HG03280 (cell line): ENCODE measurements around the gene F12.
A peak's percentile ranks its signal among the peaks of the same experiment; 100 is the strongest.
"Not testable (repeated sequence)": the region's sequence is repeated elsewhere in the genome, so short reads cannot be mapped to it uniquely, and the experiment has no call there.

Experiments used
- ATAC-seq: cut with Tn5 transposase; IDR thresholded peaks from one replicate; pipeline ENCODE4 v1.9.1; 2021; ENCODE audit warnings: mild to moderate bottlenecking, moderate library complexity; ENCODE audit not compliant: unreplicated experiment

F12 gene

DNA sequence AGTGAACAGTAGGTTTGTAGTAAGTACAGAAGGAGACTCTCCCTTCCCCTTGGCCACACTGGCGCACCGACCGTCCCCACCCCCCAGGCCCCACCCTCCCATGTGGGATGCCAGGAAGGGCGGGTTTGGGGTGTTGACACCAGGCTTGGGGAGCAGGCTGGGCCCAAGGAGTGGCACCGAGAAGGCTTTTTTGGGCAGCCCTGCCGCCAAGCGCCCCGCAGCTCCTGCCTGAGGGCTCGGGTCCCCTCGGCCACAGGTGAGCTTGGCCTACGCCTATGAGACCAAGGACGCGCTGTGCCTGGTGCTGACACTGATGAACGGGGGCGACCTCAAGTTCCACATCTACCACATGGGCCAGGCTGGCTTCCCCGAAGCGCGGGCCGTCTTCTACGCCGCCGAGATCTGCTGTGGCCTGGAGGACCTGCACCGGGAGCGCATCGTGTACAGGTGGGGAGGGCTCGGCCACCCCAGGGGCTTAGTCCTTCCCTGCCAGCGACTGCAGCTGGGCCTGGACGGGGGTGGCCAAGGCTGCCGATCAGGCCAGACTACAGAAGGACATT, 24.4 kb upstream of the F12 start:
- ATAC-seq, result no peak

DNA sequence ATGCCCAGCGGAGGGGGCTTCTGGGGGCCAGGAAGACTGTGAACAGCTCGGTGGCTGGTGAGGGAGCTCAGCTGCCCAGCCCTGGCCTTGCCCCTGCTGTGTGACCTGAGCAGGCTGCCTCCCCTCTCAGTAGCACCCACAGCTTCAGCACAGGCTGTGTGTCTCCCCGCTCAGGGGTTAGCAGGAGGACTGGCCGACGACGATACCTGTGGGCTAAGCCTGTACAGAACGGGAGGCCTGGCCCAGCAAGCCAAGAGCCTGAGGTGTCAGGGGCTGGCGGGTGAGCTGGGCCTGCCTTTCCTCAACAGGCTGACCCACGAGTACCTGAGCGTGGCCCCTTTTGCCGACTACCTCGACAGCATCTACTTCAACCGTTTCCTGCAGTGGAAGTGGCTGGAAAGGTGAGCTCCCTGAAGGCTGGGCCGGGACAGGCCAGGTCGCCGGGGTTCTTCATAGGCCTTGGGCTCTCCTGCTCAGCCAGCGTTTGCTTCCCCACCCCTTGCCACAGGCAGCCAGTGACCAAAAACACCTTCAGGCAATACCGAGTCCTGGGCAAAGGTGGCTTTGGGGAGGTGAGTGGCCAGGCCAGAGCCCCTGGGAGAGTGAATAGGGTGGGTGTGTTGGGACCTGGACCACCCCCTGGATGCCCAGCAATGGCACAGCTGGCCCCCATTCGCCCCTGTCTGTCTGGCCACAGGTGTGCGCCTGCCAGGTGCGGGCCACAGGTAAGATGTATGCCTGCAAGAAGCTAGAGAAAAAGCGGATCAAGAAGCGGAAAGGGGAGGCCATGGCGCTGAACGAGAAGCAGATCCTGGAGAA, 23.7 kb upstream of the F12 start:
- ATAC-seq, result no peak

DNA sequence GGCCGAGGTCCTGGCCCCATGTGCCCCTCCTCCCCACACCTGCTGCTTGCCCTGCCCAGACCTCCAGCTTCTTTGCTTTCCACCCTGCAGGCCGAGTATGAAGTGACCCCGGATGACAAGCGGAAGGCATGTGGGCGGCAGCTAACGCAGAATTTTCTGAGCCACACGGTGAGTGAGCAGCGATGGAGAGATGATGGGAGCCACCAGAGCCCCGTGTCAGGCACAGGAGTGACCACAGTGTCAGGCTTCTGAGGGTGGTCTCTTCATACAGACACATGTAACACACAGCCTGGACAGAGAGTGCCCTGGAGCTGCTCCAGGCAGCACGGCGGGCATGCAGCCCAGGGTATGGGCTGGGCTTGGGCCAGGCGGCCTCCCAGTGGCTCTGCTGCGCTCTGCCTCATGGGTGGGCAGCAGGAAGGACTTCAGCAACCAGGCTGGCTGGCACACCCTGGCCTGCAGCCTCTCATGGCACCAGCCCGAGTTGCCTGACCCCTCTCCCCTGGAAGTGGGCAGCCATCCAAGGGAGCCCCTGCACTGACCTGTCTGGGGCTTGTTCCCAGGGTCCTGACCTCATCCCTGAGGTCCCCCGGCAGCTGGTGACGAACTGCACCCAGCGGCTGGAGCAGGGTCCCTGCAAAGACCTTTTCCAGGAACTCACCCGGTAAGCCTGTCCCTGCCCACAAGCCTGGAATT, 22.9 kb upstream of the F12 start:
- ATAC-seq, result no peak

DNA sequence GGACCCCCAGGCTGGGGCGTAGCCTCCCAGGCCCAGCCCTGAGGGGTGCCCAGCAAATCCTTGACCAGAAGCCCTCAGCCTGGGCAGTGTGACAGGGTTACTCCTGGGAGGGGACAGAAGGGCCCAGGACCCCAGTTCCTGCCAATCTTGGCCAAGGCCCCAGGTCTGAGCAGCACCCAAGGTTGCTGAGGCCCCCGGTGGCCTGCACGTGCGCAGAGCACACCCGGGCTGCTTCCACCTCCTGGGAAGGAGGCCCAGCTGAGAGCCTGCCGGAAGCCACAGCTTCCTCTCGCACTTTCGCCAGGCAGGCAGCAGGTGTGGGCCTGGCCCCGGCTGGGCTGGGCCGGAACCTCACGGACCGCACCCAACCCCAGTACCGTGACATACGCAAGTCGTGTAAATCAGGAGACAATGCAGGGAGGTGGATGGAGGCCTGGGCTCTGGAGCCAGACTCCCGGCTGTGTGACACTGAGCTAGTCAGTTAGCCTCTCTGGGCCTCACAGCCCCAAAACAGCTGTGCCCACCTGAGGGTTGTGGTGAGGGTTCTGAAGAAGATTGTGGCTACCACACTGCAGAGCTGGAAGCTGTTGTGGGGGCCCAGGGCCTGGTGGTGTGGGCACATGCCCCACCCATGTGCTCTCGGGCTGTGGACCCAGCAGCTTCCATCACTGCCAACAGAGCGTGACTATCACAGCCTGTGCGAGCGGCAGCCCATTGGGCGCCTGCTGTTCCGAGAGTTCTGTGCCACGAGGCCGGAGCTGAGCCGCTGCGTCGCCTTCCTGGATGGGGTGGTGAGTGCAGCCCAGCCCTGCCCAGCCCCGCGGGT, 22.2 kb upstream of the F12 start:
- ATAC-seq, result peak; percentile 35

DNA sequence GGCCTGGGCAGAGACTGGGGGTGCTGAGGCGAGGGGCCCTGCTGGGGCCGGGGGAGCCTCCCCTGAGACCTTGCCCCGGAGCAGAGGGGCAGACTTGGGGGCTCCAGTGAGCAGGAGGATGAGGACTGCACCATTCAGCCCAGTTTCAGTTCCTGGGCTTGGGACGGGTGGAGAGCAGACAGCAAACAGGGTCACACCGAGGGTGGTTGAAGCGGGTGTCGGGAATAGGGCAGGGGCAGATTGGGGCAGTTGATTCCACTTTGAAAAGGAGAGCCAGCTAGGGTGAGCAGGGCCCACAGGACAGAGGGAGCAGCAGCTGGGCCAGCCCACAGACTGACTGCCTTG, 21.6 kb upstream of the F12 start:
- ATAC-seq, result no peak

GRCh38 chr5:177430140-177430951, 21.0 kb upstream of the F12 start:
- no peak for ATAC-seq

DNA sequence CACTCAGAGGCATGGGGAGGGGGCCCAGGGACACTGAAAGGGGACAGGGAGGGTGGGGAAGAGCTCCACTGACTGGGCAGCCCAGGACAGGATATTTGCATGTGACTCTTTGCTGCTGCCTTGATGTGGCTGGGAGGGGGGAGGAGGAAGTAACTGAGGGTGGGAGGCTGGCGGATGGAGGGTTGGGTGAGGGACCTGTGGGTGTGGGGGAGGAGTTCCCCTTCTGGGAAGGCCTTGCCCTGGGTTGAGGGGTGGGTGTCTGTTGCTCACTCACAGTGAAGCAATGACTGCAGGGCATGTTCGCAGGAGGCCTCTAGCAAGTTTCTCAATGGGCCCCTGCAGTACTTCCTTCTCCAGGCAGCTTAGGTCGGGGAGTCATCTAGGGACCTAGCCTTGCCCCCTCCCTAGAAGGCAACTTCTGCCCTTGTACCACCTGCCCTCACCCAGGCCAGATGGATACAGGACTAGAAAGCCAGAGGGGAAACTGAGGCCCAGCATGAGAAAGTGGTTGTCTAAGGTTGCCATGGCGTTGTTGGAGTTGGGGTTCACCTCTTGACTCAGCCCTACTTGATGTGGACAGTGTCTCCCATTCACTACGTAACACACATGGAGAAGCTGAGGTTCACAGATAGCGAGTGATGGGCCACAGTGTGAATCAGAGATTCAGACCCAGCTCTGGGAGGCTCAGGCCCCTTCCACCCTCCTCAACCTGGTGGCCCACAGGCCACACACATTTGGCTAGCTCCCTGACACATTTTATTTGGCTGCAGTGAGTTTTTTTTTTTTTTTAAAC, 20.1 kb upstream of the F12 start:
- ATAC-seq, result no peak

DNA sequence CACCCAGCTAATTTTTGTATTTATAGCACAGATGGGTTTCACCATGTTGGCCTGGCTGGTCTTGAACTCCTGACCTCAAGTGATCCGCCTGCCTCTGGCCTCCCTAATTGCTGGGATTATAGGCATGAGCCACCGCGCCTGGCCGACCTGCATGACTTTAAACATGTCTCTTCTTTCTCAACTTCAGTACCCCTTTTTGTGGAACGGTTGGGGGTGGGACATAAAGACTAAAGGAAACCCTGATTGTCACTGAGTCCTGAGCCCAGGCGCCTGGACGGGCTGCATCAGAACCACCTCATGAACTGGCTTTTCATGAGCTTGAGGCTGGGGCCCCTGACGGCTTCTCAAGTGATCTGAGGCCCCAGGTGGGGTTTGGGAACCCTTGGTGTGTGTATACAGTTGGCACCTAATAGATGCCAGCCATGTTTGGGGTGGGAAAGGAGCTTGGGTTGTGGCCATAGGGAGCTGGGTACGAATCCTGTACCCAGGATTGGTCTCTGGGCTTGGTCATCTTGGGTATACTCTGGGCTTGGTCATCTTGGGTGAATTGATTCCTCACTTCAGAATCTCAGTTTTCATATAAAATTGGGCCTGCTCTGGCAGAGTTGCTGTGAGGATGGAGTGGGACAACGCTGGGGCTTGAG, 19.3 kb upstream of the F12 start:
- ATAC-seq, result no peak

DNA sequence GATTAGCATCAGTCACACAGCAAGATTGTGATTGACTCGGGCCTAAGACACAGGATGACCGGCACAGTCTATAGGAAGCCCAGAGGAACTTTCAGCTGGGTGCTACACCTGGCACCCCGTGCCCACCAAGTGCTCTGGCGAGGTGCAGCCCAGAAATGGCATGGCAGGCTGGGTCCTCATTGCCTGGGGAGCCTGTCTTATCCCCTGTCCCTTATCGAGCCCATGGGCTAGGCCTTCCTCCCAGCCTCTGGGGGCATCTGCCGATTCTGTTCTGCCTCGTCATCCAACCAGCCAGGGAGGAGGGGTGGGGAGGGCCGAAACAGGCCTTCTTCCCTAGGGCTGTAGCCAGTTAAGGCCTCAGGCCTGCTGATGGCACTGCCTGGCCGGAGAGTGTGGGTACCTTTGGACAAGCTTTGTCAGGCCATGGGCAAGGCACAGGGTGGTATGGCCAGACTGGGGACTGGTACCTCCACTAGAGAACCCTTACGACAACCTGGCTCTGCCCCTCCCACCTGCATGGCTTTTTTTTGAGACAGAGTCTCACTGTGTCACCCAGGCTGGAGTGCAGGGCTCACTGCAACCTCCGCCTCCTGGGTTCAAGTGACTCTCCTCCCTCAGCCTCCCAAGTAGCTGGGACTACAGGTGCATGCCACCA, 18.7 kb upstream of the F12 start:
- ATAC-seq, result no peak

DNA sequence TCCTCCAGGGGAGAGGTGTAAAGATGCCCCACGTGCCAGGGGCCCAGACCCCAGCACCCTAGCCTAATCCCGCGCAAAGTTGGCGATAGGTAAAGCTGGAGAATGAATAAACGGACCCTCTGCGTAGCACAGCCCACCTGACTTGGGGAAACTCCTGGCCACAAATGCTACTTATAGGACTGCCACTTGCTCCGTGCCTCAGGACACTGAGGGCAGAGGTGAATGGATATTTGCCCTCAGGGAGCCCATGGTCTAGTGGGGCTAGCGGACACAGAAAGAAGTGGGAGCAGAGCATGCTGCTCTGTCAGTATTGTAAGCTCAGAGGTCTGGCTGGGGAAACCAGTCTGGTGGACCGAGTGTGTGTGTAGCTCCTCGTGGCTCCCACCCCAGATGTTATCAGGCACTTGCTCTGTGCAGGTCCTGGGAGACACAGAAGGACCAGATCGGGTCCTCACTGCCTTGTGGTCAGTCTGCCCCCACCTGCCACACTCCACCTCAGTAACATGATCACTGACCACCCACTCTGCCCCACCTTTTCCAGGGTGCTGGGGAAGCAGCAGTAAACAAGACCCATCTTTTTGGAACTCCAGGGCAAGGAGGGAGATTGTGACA, 18.0 kb upstream of the F12 start:
- no peak for ATAC-seq

- ATAC-seq, result peak; percentile 13
Measured at GRCh38 chr5:177426566-177427210, 17.3 kb upstream of the F12 start, which contains the start of gene GRK6. Gene GRK6, plus strand, starts transcription at chr5:177426676. Its CDS starts 170 bp downstream, at chr5:177426846.

DNA sequence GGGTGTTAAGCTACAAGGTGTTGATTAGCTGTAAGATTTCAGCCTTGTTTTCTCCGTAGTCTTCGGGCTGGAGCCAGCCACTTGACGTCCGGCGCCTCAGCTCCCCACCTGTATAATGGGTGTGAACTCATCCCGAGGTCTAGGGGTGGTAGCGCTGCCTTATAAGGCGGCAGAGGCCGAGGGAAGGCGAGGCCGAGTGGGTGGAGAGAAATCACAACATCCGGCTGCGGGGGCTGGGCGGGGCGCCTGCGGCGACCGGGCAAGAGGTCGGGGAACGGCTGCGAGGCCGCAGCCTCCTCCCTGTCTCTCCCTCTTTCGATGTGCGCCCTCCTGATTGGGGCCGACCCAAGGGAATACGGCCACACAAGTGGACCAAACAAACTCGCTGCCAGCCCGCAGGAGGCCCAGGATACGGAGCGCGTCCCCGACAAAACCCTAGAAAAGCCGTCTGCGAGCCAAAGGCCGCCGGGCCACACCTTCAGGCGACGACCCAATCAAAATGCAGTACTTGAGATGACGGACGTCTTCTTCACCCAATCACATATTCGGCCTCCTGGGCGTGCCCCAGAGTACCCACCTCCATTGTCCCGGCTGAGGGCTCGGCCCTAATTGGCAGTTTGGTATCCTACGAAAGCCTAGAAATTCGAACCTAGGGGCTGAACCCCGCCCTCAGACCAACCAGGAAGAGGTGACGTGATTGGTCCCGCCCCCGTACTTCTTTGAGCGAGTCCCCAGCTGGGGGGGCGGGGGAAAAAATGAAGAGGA, 16.6 kb upstream of the F12 start:
- peak; percentile 75 for ATAC-seq

DNA sequence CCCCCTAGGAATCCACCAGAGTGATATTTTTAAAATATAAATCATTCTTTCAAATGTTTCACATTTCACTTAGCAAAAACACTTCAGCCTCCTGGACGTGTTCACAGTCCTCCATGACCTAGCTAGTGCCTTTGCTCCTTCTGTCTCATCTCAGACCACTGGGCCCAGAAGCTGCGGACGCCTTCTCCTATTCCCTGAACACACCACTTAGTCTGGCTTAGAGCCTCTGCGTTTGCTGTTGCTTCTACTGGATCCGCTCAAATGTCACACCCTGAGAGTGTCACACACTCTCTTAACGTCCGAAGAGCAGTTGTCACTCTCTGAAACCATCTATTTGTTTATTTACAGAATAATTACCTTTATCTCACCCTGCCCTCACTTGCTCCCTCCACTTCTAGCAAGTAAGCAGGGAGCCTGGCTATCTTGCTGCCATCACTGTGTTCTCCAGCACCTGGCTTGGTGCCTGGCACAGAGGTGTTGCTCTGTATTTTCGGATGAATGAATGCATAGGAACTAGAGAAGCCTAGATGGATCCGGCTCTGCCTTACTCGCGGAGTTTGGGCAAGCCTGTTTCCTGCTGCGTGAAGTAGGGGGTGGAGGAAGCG, 15.9 kb upstream of the F12 start:
- ATAC-seq, result no peak

- ATAC-seq, result no peak
Measured at GRCh38 chr5:177423671-177424070, 14.3 kb upstream of the F12 start.

- ATAC-seq, result no peak
Measured at GRCh38 chr5:177421062-177421798, 11.9 kb upstream of the F12 start.

- ATAC-seq, result not testable (repeated sequence)
Measured at GRCh38 chr5:177420472-177420871, 11.1 kb upstream of the F12 start.
